ENCODE measurements around the gene SEMA5A. TPM values are rescaled to one million over a fixed set of nuclear protein-coding genes. Genes with fewer than 3 reads are reported as not detected.

The SEMA5A gene
- polyA plus RNA-seq, 3 donors: not detected

DNA sequence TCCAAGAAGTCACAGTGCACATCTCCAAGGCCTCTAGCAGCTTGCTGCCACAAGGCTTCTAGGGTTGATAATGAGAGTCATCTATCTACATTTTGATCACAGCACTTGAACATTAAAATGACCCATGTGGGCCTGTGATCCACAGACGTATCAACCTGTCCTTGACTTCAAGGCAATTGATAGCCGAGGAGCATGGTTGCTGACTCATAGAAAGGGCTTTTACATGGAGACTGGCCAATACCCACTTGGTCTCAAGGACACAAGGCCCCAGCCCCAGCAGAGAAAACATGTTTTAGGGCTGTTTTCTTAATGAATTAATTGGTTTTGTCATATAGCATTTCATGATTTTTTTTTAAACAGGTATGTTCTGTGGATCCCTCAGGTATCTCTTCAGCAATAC, 314.0 kb downstream of the SEMA5A start:
- H3K27me3 Mint-ChIP-seq (ENCODE audit: low read depth in 3 of 3): peaks cover 0 to 3% (median 0%) of the 10 kb centered on the region in 3 donors
- Histone ChIP-seq H3K4me3 (replicated peaks in 1 of 3; ENCODE audit: low read depth in 2 of 3, low read length in 3 of 3) (no peak overlapping the region), H3K9me3 (replicated peaks in 1 of 2; ENCODE audit: control insufficient read depth in 1 of 2, insufficient read depth in 1 of 2, low read length in 2 of 2) (no peaks in the 10 kb centered on the region), H4K20me1 (ENCODE audit: insufficient read depth, low read length) (no peaks in the 10 kb centered on the region), H3K36me3 (replicated peaks in 1 of 2; ENCODE audit: control insufficient read depth in 1 of 2, insufficient read depth in 2 of 2, low read length in 2 of 2) (no peaks in the 10 kb centered on the region), H3K27ac (ENCODE audit: low read depth in 1 of 2, low read length in 2 of 2) (no peak overlapping the region), H3K79me2 (ENCODE audit: insufficient read depth, low read length) (no peaks in the 10 kb centered on the region), H3K27me3 (ENCODE audit: control insufficient read depth in 2 of 2, insufficient read depth in 2 of 2, low read length in 2 of 2) (no peaks in the 10 kb centered on the region), H2AFZ (ENCODE audit: insufficient read depth, low read depth, low read length, poor library complexity, severe bottlenecking) (no peak overlapping the region), H3K4me1 (ENCODE audit: control insufficient read depth in 1 of 2, insufficient read depth in 2 of 2, low read length in 2 of 2) (no peaks in the 10 kb centered on the region), H3K9ac (ENCODE audit: insufficient read depth, low read length, poor library complexity, severe bottlenecking) (no peak overlapping the region), H3K4me2 (replicated peaks; ENCODE audit: extremely low read depth, low read length, poor library complexity, severe bottlenecking) (no peak overlapping the region)
- TF ChIP-seq, protein P1, sequence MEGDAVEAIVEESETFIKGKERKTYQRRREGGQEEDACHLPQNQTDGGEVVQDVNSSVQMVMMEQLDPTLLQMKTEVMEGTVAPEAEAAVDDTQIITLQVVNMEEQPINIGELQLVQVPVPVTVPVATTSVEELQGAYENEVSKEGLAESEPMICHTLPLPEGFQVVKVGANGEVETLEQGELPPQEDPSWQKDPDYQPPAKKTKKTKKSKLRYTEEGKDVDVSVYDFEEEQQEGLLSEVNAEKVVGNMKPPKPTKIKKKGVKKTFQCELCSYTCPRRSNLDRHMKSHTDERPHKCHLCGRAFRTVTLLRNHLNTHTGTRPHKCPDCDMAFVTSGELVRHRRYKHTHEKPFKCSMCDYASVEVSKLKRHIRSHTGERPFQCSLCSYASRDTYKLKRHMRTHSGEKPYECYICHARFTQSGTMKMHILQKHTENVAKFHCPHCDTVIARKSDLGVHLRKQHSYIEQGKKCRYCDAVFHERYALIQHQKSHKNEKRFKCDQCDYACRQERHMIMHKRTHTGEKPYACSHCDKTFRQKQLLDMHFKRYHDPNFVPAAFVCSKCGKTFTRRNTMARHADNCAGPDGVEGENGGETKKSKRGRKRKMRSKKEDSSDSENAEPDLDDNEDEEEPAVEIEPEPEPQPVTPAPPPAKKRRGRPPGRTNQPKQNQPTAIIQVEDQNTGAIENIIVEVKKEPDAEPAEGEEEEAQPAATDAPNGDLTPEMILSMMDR (IDR thresholded peaks at IDR 0.05): no peak
- H3K27ac Mint-ChIP-seq: no peak overlapping the region
- H3K4me1 Mint-ChIP-seq: no peaks in the 10 kb centered on the region
- H3K4me3 Mint-ChIP-seq: no peak overlapping the region
- 88% methylated on average over 2 of the region's 2 CpGs for WGBS (ENCODE audit: insufficient coverage)
- DNase-seq: no peak
- H3K9me3 Mint-ChIP-seq: peaks cover 0 to 8% (median 3%) of the 10 kb centered on the region in 7 donors
- no peaks in the 10 kb centered on the region for H3K36me3 Mint-ChIP-seq
- intact Hi-C loops (cut with micrococcal nuclease): no loop called here

- Histone ChIP-seq H3K27me3 (ENCODE audit: control insufficient read depth in 2 of 2, insufficient read depth in 2 of 2, low read length in 2 of 2) (no peaks in the 10 kb centered on the region), H2AFZ (ENCODE audit: insufficient read depth, low read depth, low read length, poor library complexity, severe bottlenecking) (no peak overlapping the region), H3K9ac (ENCODE audit: insufficient read depth, low read length, poor library complexity, severe bottlenecking) (no peak overlapping the region), H3K79me2 (ENCODE audit: insufficient read depth, low read length) (no peaks in the 10 kb centered on the region), H3K9me3 (replicated peaks in 1 of 2; ENCODE audit: control insufficient read depth in 1 of 2, insufficient read depth in 1 of 2, low read length in 2 of 2) (no peaks in the 10 kb centered on the region), H3K4me2 (replicated peaks; ENCODE audit: extremely low read depth, low read length, poor library complexity, severe bottlenecking) (no peak overlapping the region), H3K36me3 (replicated peaks in 1 of 2; ENCODE audit: control insufficient read depth in 1 of 2, insufficient read depth in 2 of 2, low read length in 2 of 2) (no peaks in the 10 kb centered on the region), H3K4me3 (replicated peaks in 1 of 3; ENCODE audit: low read depth in 2 of 3, low read length in 3 of 3) (no peak overlapping the region), H3K4me1 (ENCODE audit: control insufficient read depth in 1 of 2, insufficient read depth in 2 of 2, low read length in 2 of 2) (no peaks in the 10 kb centered on the region), H3K27ac (ENCODE audit: low read depth in 1 of 2, low read length in 2 of 2) (no peak overlapping the region), H4K20me1 (ENCODE audit: insufficient read depth, low read length) (no peaks in the 10 kb centered on the region)
- H3K27ac Mint-ChIP-seq: no peak overlapping the region
- H3K4me1 Mint-ChIP-seq: no peaks in the 10 kb centered on the region
- peaks cover 0 to 3% (median 0%) of the 10 kb centered on the region in 3 donors for H3K27me3 Mint-ChIP-seq (ENCODE audit: low read depth in 3 of 3)
- 94% methylated on average over 5 of the region's 5 CpGs for WGBS (ENCODE audit: insufficient coverage)
- TF ChIP-seq, protein P1 (IDR thresholded peaks at IDR 0.05): no peak
- no peak for DNase-seq
- H3K4me3 Mint-ChIP-seq: no peak overlapping the region
- no peaks in the 10 kb centered on the region for H3K36me3 Mint-ChIP-seq
- intact Hi-C loops (cut with micrococcal nuclease): no loop called here
- peaks cover 0 to 8% (median 3%) of the 10 kb centered on the region in 7 donors for H3K9me3 Mint-ChIP-seq
These were observed 315.5 kb downstream of the SEMA5A start for GRCh38 chr5:9230355-9230754.
